Activated T-helper 1 cell treated with anti-CD3 and anti-CD28 coated beads, Interleukin-2, amount 50 U/mL, for 16 hours (primary cell): Measurements from ENCODE around the gene SPOCK1.

Experiments
- DNase-seq, 2 donors: peaks; one replicate each; pipeline ENCODE4 v3.0.0-alpha.2; 2020; ENCODE audit warnings: low read depth in 1 of 2, low spot score in 1 of 2

The SPOCK1 gene

DNA sequence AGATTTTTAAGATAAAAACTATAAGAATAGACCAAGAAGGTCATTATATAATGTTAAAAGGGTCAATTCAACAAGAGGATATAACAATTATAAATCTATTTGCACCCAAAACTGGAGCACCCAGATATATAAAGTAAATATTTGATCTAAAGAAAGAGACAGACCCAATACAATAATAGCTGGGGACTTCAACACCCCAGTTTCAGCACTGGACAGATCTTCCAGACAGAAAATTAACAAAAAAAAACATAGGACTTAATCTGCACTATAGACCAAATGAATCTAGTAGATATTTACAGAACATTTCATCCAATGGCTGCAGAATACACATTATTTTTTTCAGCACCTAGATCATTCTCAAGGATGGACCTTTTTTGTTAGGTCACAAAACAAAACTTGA, 331.9 kb downstream of the SPOCK1 start:
- no peak for DNase-seq

DNA sequence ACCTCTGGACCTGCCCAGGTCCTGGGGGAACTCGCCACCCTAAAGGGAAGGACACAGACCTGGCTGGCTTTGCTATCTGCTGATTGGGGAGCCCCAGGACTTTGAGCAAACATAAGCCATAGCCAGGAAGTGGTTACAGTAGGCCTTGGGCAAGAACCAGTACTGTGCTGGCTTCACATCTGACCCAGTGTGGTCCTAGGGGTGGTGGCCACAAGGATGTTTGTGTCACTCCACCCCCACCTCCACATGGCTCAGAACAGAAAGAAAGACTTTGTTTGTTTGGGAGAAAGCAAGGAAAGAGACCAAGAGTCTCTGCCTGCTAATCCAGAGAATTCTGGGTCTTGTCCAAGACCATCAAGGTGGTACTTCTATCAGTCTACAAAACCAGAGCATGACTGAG, 334.2 kb downstream of the SPOCK1 start:
- DNase-seq: no peak

DNA sequence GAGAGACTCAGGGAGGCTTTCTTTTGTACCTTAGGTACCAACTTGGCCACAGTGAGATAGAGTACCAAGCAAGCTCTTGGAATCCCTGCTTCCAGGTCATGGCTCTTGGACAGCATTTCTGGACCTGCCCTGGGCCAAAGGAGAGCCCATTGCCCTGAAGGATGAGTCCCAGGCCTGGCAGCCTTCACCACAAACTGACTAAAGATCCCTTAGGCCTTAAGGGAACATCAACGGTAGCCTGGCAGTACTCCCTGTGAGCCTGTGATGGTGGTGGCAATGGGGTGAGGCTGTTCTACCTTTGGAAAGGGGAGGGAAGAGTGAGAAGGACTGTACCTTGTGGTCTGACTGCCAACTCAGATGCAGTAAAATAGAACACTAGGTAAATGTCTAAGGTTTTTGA, 334.6 kb downstream of the SPOCK1 start:
- DNase-seq: no peak

DNA sequence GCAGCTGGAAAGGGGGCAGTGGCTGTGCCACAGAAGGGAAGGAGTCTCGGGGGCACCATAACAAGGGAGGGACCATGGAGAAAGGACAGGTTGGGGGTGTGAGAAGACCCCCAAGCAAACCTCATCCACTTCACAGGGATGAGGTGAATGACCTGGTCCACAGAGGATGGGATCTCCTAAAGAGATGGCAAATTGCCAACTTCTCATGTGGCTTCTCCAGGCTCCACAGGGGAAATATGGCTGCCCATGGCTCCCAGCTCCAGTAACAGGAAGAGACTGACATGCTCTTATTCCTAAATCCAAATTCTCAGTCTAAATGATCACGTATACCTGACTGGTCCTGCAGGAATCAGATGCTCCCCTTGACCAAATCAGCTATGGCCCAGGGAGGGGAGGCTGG, 340.4 kb downstream of the SPOCK1 start:
- DNase-seq: no peak

DNA sequence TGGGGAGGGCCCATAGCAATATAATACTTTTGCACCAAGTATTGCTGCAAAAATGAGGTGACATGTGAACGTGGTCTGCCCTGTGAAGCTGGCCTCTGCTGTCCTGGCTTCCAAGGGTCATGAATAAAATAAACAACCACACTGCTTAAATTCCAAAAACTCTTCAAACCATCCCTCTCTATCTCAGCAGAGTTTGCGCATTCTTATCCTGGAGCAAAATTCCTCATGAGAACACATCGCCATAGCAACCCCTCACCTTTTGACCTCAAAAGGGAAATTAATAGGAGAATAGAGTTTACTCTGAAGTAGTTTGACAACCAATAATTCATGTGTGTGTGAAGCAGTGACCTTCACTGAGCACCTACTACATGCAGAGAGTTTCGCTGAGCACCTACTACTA, 342.9 kb downstream of the SPOCK1 start:
- DNase-seq: no peak

DNA sequence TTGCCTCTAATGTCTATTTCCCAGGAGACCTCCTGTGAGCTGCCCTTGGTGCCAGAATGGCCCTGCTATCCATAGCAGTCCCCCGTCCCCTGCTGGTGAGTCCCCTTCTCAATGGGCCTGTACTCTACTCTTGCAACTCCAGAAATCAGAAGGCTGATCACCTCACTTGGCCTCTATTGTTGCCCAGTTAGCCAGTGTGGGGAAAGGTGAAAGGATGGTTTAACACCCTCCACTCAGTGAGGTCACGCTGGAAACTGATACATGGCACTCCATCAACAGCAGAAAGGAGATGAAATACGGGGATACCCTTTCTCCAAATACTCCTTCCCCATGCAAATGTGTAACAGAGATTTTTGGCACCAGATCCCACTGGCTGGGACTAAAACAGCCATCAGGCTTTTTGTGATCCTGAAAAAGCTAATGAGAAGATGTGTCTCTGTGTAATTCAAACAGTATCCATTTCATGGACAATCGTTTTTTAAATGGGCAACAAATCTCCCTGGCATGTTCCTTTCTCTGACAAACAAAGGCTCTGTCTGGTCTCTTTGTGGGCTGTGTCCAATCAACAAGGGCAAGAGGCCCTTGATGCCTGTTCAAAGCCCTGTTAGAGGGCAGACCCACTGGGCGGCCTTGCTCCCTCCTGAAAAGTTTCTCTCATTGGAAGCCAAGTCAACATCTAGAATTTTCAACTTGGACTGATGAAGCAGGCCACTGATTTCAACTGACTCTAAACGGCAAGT, 343.7 kb downstream of the SPOCK1 start:
- DNase-seq: no peak

DNA sequence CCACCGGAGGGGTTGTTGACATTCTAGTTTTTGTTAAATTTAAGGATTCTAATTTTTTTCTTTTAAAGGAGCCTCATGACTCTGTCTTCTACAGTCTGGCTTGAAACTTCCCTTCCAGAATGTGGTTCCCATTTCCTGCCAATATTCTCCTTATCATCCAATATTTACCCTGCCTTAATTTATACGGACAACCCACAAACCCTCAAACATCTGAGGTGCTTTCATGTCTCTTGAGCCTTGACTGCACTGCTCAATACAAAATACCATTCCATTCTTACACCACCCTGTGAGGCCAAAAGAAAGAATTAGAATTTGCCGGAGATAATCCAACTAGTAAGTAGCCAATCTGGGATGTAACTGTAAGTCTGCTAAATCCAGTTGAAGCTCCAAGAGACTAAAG, 346.5 kb downstream of the SPOCK1 start:
- DNase-seq: no peak

DNA sequence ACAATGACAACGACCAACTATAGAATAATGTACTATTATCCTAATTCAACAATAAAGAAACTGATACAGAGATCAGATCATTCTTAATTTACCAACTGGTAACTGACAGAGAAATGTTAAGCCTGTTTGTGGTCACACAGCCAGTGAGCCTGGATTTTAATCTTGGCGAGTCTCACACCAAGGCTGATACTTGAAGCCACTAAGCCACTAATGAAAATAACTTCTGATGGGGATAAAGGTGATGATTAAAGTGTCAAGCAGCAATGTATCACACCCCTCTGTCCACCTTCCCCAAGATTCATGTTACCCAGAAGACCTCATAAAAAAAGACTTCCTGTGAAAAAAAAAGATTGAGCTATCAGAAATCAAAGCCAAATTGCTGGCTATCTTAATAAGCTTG, 350.5 kb downstream of the SPOCK1 start:
- no peak for DNase-seq

DNA sequence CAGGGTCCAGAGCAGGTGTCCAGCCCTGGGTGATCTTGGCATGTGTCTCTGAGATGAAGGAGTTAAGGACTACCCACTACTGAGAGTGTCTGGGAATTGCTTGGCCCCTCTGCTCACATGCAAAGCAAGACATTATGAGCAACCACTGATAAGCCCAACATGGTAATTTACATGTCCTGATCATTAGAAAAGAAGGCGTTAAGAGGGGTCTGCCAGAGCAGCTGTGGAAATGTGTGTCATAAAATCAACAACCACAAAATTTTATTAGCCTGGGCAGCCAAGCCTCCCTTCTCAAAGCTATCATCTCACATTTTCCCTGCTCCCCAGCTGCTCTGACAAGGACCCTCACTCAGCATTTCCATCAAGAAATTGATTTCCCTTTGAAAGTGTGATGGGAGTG, 351.0 kb downstream of the SPOCK1 start:
- no peak for DNase-seq

DNA sequence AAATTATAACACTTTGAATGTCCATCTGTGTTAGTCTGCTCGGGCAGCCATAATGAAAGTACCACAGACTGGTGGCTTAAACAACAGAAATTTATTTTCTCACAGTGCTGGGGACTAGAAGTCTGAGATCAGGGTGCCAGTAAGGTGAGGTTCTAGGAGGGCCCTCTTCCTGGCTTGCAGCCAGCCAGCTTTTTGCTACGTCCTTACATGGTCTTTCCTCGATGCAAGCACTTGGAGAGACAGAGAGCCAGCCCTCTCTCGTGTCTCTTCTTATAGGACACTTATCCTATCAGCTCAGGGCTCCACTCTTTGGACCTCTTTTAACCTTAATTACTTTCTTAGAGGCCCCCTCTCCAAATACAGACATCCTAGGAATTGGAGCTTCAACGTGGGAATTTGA, 351.8 kb downstream of the SPOCK1 start:
- no peak for DNase-seq

DNA sequence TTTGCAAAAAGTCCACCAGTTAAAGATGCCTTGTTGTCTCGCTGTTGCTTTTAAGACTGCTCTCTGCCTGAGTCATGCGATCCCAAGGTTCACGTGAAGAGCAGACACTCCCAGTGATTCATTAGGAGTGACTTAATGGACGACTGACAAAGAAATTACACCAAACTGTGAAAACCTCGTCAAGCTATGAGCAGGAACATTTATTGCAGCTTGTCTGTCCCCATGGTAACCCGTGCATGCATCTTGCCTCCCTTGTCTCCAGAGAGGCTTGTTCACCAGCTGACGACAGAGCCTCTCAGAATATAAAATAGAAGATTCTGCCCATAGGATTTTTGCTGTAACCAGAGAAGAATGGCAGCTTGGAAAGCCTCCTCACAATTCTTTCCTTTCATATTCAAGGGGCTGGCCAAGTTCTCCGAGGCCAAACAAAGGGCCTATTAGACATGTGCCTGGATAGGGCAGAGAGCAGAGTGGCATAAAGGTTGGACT, 352.7 kb downstream of the SPOCK1 start:
- DNase-seq: no peak

DNA sequence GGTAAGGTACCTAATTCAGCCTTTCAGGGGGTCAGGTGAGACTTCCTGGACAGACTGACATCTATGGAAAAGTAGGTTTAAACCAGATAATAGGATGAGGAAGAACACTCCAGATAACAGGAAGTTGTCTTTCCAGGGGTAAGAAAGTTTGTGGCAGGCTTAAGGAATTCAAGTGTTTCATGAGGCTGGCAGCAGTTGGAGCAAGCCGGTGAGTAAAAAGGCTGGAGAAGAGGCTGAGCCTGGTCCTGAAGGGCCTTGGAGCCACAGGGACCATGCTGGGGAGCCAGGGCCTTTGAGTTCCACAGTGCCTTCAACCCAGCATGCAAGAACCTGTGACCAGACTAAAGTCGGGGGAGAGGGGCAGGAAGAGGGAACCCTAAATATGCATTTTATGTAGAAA, 353.4 kb downstream of the SPOCK1 start:
- DNase-seq: no peak

DNA sequence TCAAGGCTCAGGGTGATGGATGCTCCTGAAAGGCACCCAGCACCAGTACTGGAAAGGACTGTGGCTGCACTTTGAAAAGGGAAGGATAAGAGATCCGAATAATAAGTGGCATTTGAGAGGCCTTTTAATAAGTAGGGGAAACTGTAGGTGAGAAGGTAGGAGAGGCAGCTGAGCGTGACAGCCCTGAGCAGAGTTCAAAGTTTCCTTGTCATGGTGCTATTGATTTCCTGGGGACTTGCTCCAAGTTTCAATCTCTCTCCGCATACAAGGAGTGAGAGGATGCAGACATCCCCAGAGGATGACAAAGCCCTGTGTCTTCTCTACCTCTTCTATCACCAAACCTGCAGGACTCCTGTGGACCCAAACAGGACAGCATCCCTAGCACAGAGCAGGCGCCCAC, 354.5 kb downstream of the SPOCK1 start:
- no peak for DNase-seq

DNA sequence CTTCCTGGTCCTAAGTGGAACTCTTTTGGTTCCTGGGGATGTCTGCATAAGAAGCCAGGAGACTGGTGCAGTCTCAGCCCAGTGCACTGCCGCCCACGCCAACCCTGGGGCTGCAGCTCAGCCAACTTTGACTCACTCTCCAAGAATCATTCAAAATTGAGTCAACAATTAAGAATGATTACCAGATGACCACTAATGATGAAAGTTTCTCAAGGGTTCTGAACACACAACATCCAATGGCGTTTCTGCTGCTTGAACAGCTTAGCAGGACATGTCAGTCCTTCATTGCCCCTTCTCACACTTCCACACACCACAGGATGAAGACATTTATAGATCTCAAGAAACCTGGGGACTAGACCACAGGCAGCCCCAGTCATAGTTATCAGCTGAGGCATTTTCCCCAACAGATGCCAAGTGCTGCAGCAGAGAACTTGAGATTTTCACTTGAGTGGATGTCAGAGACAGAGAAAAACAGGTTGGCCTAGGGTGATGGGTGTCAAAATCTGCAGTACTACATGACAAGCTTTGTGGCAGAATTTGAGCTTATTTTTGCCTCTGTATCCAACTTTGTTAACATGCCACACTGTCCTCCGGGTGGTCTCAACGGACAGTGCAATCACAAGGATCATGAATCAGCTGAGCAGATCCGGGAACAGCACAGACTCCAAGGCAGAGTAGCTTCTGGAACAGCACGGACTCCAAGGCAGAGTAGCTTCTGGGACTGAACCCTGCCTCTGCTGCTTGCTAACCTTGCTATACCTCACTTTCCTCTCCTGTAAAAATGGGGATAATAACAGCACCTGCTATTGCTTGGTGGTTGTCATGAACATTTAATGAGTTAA, 356.1 kb downstream of the SPOCK1 start:
- no peak for DNase-seq

DNA sequence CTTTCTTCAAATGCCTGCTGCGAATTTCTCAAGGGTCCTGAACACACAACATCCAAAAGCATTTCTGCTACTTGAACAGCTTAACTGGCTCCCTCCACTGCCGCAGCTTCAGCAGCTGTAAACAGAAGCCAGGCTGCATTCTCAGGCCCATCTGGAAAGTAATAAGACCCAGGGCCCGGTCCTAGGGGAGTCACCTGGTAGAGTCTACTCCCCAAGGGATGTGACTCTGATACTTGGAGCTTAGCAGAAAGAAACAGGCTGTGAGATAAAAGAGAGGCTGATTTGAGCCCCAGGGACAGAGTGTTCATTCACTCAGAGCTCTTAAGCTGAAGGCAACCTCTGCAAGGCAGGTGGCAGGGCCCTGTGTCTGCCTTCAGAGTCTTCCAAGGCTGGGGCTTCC, 356.8 kb downstream of the SPOCK1 start:
- no peak for DNase-seq

DNA sequence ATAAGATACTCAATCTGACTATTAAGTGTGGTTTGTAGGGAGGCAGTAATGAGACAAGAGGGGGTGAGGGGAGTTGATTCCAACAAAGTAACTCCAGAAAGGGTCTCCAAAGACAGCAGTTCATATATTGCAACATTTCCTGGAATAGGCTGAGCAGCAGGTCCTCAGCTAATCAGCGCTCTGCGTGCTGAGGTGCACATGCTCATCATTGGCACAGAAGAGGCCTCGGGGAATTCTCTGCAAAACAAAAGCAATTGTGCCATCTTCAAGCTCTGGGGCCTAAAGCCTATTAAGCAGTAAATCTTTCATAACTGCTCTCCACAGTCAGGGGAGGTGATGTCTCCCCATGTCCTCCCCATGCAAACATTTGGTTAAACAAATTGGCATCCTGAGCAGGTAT, 357.3 kb downstream of the SPOCK1 start:
- DNase-seq: no peak

DNA sequence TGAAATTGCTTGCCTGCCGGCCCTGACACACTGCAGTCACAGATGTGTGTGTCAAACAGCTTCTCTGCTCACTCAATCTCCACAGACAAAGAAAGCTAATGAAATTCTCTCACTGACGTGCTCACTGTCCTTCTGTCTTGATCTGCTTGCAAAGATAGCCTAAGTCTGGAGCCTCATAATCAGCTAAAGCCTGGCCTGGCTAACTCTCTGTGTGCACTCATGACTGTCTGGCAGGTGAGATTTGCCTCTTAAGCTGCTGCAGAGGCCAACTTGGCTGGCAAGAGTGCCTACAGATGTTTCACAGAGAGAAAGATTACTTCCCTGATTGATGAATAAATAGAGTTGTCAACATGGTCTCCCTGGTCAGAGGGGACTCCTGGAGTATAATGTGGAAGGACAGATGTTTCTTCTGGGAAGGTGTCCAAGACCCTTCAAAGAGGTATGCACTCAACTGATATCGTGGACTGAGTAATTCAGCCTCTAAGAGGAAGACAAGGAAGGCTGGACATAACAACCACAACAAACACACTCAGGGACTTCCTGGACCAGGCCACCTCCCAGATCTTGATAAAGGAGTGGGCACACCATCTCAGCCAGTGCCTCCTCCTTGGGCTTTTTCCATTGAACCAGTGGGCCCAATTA, 362.0 kb downstream of the SPOCK1 start:
- DNase-seq: no peak

DNA sequence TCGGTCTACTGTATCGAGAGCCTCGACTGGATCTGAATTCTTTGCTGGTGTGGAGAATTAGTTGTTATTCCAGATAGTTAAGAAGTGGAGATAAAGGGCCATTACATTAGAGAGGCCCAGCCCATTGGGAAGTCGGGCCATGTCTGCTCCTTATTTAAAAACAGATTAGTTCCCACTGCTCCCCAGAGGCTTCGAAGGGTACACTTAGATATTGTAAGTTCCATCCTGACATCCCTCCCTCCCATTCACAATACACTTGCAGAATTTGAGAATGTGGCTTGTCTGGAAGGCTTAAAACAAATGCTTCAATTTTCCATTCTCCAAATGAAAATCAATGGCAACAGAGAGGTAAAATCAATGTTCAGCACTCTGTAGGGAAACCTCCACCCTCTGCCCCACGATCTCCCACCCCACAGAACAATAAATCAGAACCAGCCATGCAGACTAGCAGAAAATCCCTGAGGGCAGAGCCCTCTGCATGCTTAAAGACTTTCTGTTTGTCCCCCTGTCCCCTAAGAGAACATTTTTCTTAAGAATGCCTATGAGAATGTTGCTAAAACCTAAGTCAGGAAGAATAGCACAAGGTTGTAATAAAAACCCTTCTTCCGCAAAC, 364.1 kb downstream of the SPOCK1 start:
- DNase-seq: no peak

DNA sequence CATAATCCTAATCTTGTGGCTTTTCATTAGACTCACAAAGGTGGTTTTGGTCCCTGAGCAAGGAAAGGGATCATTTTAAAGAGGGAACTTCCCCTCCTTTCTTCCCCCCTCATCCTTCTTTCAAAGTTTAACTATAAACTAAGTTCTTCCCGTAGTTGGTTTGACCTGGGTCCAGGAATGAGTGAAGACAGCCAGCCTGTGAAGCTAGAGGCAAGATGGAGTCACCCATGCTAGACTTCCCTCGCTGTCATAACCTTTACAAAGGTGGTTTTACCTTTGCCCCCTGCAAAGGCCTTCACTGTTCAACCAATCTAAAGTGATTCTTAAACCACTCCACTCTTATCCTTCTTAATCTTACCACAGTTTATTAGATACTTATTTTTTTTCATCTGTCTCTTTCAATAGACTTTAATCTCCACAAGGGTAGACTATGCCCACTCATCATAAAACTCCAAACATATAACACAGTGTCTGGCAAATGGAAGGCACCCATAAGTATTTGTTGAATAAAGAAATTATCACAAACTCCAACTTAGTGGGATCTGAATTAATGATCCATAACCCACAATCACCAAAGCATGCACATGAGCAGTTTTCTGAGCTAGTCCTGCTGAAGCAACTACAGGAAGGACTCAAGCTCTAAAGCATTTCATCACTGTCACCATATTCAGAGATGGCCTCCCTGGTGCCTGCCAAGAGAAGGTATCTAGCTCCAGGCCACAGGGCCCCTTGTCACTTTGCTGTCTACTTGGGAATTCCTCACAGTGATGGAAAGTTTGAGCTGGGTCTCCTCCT, 369.0 kb downstream of the SPOCK1 start:
- no peak for DNase-seq

DNA sequence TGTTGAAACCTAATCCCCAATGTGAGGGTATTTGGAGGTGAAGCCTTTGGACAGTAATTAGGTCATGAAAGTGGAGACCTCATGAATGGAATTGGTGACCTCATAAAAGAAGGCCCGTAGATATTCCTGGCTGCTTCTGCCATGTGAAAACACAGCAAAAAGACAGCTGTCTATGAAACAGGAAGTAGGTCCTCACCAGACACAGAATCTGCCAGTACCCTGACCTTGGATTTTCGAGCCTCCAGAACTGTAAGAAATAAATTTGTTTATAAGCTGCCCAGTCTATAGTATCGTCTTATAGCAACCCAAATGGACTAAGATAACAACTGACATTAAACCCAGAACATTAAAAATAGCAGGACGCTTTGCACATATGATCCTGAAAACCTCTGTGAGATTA, 371.1 kb downstream of the SPOCK1 start:
- no peak for DNase-seq

DNA sequence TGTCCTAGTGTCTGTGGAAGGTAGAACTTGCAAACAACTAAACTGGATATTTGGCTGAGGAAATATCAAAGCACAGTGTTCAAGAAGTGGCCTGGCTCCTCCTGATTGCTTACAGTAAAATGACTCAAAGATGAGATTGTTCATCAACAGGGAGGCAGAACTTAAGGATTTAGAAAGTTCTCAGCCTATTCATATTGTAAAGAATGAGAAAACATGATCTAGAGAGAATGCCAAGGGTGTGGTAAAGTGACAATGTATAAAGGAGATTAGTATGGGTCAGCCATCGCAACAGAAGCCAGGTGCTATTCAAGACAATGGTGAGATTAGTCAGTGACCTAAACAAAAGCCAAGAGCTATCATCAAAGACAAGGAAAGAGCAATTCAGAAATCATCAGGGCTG, 372.3 kb downstream of the SPOCK1 start:
- DNase-seq: no peak
